Measurements from ENCODE around the gene PPP1R26.

DNA sequence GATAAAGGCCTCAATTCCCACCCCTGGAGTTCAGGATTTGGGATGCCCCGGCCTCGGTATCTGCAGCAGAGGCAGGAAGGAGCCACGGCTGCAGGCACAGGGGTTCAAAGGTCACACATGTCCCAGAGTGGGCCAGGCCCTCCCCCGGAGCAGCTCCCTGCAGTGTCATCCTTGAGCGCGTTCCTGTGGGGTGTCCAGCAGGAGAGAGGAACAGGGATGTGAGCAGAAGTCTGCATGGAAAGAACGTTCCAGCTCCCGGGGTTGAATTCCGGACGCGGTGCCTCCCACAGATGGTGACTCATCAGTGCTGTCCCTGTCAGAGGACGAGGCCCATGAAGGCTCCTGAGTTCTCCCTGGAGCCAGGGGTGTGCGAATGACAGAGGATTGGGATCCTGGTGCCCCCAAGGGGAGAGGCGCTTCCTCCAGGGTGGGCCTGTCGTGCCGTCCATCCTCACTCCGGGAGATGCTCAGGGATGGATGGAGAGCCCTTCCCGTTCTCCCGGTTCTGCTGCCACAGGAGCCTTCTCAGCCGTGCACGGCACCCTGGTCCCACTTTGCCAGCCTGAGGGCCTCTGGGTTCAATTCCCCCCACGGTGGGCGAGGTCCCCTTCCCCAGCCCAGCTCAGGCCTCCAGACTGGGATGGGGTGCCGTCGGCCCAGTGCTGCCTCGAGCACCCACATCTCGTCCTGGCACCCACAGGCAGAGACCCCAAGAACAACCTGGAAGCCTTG, 44.7 kb downstream of the PPP1R26 start:
- no peak for TF ChIP-seq CTCF (conservative IDR thresholded peaks at IDR 0.05)
- no peak for TF ChIP-seq EZH2 (IDR thresholded peaks at IDR 0.05; ENCODE audit: low read depth)

Measured in PC-9 (cell line).